HL-60 (cell line): Measurements from ENCODE around the gene SCIN.

ENCODE experiments used
- GABPA ChIP-seq: IDR thresholded peaks from 2 replicates; pipeline ENCODE4 v1.6.1; 2012; ENCODE audit warnings: low read depth
- POLR2AphosphoS5 ChIP-seq: IDR thresholded peaks from 2 replicates; pipeline ENCODE4 v1.6.1; 2012; ENCODE audit warnings: low read depth
- SPI1 ChIP-seq: IDR thresholded peaks from 2 replicates; pipeline ENCODE4 v1.6.1; 2012; ENCODE audit warnings: low read depth, mild to moderate bottlenecking, borderline replicate concordance
- TF ChIP-seq, protein P1 (sequence below): IDR thresholded peaks from one replicate; pipeline ENCODE4 v1.5.1; 2011; ENCODE audit warnings: low read length, control low read depth, inconsistent platforms; ENCODE audit not compliant: insufficient read depth
- TF ChIP-seq, protein P2 (sequence below): IDR thresholded peaks from 2 replicates; pipeline ENCODE4 v1.6.1; 2012; ENCODE audit warnings: low read depth; ENCODE audit not compliant: insufficient replicate concordance

DNA sequence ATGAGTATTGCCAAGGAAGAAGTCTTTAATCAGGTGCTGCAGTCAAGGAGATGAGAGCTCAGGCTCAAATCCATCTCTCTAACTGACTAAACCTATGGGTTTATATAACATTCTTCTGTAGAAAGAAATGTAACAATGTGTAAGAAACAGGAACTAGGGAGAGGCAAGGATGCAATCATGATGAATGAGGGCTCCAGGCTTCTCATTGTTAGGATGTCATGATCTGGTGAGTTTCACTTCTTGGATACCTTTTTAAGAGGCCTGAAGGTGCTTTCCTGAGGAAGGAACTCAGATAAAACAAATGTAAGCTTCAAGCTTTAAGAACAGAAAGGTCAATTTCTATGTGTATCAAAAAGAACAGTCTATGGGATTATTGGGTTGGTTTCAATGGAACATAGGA lies 30.8 kb upstream of the SCIN start:
- TF ChIP-seq, protein P1, sequence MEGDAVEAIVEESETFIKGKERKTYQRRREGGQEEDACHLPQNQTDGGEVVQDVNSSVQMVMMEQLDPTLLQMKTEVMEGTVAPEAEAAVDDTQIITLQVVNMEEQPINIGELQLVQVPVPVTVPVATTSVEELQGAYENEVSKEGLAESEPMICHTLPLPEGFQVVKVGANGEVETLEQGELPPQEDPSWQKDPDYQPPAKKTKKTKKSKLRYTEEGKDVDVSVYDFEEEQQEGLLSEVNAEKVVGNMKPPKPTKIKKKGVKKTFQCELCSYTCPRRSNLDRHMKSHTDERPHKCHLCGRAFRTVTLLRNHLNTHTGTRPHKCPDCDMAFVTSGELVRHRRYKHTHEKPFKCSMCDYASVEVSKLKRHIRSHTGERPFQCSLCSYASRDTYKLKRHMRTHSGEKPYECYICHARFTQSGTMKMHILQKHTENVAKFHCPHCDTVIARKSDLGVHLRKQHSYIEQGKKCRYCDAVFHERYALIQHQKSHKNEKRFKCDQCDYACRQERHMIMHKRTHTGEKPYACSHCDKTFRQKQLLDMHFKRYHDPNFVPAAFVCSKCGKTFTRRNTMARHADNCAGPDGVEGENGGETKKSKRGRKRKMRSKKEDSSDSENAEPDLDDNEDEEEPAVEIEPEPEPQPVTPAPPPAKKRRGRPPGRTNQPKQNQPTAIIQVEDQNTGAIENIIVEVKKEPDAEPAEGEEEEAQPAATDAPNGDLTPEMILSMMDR: no peak
- TF ChIP-seq SPI1: no peak
- TF ChIP-seq POLR2AphosphoS5: no peak
- TF ChIP-seq, protein P2, sequence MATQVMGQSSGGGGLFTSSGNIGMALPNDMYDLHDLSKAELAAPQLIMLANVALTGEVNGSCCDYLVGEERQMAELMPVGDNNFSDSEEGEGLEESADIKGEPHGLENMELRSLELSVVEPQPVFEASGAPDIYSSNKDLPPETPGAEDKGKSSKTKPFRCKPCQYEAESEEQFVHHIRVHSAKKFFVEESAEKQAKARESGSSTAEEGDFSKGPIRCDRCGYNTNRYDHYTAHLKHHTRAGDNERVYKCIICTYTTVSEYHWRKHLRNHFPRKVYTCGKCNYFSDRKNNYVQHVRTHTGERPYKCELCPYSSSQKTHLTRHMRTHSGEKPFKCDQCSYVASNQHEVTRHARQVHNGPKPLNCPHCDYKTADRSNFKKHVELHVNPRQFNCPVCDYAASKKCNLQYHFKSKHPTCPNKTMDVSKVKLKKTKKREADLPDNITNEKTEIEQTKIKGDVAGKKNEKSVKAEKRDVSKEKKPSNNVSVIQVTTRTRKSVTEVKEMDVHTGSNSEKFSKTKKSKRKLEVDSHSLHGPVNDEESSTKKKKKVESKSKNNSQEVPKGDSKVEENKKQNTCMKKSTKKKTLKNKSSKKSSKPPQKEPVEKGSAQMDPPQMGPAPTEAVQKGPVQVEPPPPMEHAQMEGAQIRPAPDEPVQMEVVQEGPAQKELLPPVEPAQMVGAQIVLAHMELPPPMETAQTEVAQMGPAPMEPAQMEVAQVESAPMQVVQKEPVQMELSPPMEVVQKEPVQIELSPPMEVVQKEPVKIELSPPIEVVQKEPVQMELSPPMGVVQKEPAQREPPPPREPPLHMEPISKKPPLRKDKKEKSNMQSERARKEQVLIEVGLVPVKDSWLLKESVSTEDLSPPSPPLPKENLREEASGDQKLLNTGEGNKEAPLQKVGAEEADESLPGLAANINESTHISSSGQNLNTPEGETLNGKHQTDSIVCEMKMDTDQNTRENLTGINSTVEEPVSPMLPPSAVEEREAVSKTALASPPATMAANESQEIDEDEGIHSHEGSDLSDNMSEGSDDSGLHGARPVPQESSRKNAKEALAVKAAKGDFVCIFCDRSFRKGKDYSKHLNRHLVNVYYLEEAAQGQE: no peak
- TF ChIP-seq GABPA: no peak
